ENCODE data around the gene SEMA7A.

GRCh38 chr15:74460298-74460697 is 26.5 kb upstream of the SEMA7A start:
- TF ChIP-seq CTCF (IDR thresholded peaks at IDR 0.05) (no peak), POLR2AphosphoS5 (IDR thresholded peaks at IDR 0.05) (no peak), POLR2A (IDR thresholded peaks at IDR 0.05) (no peak)

Data from transverse colon (tissue), 4 donors.